SK-N-SH (cell line): ENCODE data around the gene GGA2. TPM values are rescaled to one million over a fixed set of nuclear protein-coding genes. Genes with fewer than 3 reads are reported as not detected.

Experiments used
- CTCF ChIA-PET: fragments of 300-600, 350-600 bp; formaldehyde crosslinking; extraction: SDS; loops from one replicate; lab custom pipeline; 2021; lab: Yijun Ruan, JAX
- POLR2A ChIA-PET: fragments of 350-600 bp; sonication (Branson Sonifier 250); formaldehyde crosslinking; extraction: SDS; loops from one replicate; lab custom pipeline; 2020; ENCODE audit warnings: antibody characterized with exemption, inconsistent platforms; lab: Yijun Ruan, JAX
- DNase-seq: peaks from one replicate; pipeline ENCODE4 v3.0.0; 2012
- H2AFZ ChIP-seq: fragments of 200-600 bp; sonication (generic); 2 replicates; pipeline ENCODE4 v1.8.1; 2016; ENCODE audit warnings: antibody characterized with exemption, mild to moderate bottlenecking, low read depth
- H3F3A ChIP-seq: fragments of 200-600 bp; sonication (generic); replicated peaks from 2 replicates; pipeline ENCODE3; 2016; ENCODE audit warnings: antibody characterized with exemption, mild to moderate bottlenecking; ENCODE audit not compliant: insufficient read depth
- H3K27ac ChIP-seq, 2 experiments: fragments of 200-500 bp in 1 of 2; fragments of 200-600 bp in 1 of 2; sonication (Bioruptor generic) in 1 of 2; sonication (generic), shearing (Covaris generic) in 1 of 2; 2 replicates each; pipeline versions ENCODE4 v1.5.1 to v1.6.1; 2014 to 2016; ENCODE audit warnings: low read depth in 2 of 2, inconsistent platforms in 1 of 2, low read length in 1 of 2, mild to moderate bottlenecking in 1 of 2, mixed read lengths in 1 of 2
- H3K27me3 ChIP-seq: fragments of 200-600 bp; sonication (generic), shearing (Covaris generic); 2 replicates; pipeline ENCODE4 v1.6.1; 2016; ENCODE audit warnings: mixed run types; ENCODE audit not compliant: insufficient read depth
- H3K36me3 ChIP-seq, 2 experiments: fragments of 200-500 bp in 1 of 2; fragments of 200-600 bp in 1 of 2; sonication (Bioruptor generic) in 1 of 2; sonication (generic) in 1 of 2; replicated peaks in 1 of 2; 2 replicates each; pipeline versions ENCODE3 to v1.5.1; 2014 to 2016; ENCODE audit warnings: low read length in 1 of 2, mild to moderate bottlenecking in 1 of 2; ENCODE audit not compliant: insufficient read depth in 2 of 2, control insufficient read depth in 1 of 2
- H3K4me1 ChIP-seq, 2 experiments: fragments of 200-500 bp in 1 of 2; fragments of 200-600 bp in 1 of 2; sonication (Bioruptor generic) in 1 of 2; sonication (generic), shearing (Covaris generic) in 1 of 2; 2 replicates each; pipeline versions ENCODE4 v1.5.1 to v1.6.1; 2014 to 2016; ENCODE audit warnings: low read depth in 1 of 2, low read length in 1 of 2, mixed run types in 1 of 2; ENCODE audit not compliant: insufficient read depth in 2 of 2, control insufficient read depth in 1 of 2
- H3K4me2 ChIP-seq: fragments of 200-600 bp; sonication (generic), shearing (Covaris generic); 2 replicates; pipeline ENCODE4 v1.6.1; 2017; ENCODE audit warnings: mixed run types
- H3K4me3 ChIP-seq, 2 experiments: fragments of 200-500 bp in 1 of 2; fragments of 200-600 bp in 1 of 2; sonication (Bioruptor generic) in 1 of 2; sonication (generic), shearing (Covaris generic) in 1 of 2; 2 replicates each; pipeline versions ENCODE4 v1.5.1 to v1.8.1; 2014 to 2016; ENCODE audit warnings: low read depth in 2 of 2, inconsistent platforms in 1 of 2, low read length in 1 of 2, mild to moderate bottlenecking in 1 of 2, mixed read lengths in 1 of 2, moderate library complexity in 1 of 2
- H3K79me2 ChIP-seq: fragments of 200-600 bp; sonication (generic); 2 replicates; pipeline ENCODE4 v1.8.1; 2017; ENCODE audit warnings: mild to moderate bottlenecking; ENCODE audit not compliant: insufficient read depth
- H3K9ac ChIP-seq: fragments of 200-600 bp; sonication (generic); 2 replicates; pipeline ENCODE4 v1.6.1; 2017; ENCODE audit warnings: mixed run types
- H3K9me2 ChIP-seq: fragments of 200-600 bp; sonication (generic); 2 replicates; pipeline ENCODE4 v1.6.1; 2017; ENCODE audit warnings: mixed run types
- H3K9me3 ChIP-seq: fragments of 200-600 bp; sonication (generic); 2 replicates; pipeline ENCODE4 v1.6.1; 2017; ENCODE audit warnings: mixed run types, mild to moderate bottlenecking, moderate library complexity
- H4K20me1 ChIP-seq: fragments of 200-600 bp; sonication (generic); 2 replicates; pipeline ENCODE4 v1.6.1; 2017; ENCODE audit warnings: mild to moderate bottlenecking, mixed run types; ENCODE audit not compliant: insufficient read depth
- CTCF ChIP-seq: fragments of 200-600 bp; sonication (generic); IDR thresholded peaks from 2 replicates; pipeline ENCODE4 v1.6.1; 2017; ENCODE audit warnings: antibody characterized with exemption, mild to moderate bottlenecking, moderate library complexity
- EZH2phosphoT487 ChIP-seq: fragments of 200-600 bp; sonication (generic); IDR thresholded peaks from 2 replicates; pipeline ENCODE4 v1.6.1; 2017; ENCODE audit warnings: low read depth, mixed run types, mild to moderate bottlenecking, antibody characterized with exemption, moderate library complexity, borderline replicate concordance
- FOSL2 ChIP-seq: IDR thresholded peaks from 2 replicates; pipeline ENCODE4 v1.4.0; 2012; ENCODE audit warnings: low read depth, mild to moderate bottlenecking, moderate library complexity, borderline replicate concordance
- FOXM1 ChIP-seq: IDR thresholded peaks from 2 replicates; pipeline ENCODE4 v1.4.0; 2012; ENCODE audit warnings: low read depth, mild to moderate bottlenecking
- JUND ChIP-seq: IDR thresholded peaks from 2 replicates; pipeline ENCODE4 v1.4.0; 2012
- MEF2A ChIP-seq: IDR thresholded peaks from 2 replicates; pipeline ENCODE4 v1.4.0; 2012; ENCODE audit warnings: low read depth, borderline replicate concordance
- MXI1 ChIP-seq: IDR thresholded peaks from 2 replicates; pipeline ENCODE4 v1.6.1; 2012; ENCODE audit warnings: mild to moderate bottlenecking, low read depth, low read length, improper control_type of control experiment
- NFIC ChIP-seq: IDR thresholded peaks from 2 replicates; pipeline ENCODE4 v1.4.0; 2012; ENCODE audit warnings: borderline replicate concordance
- NRF1 ChIP-seq: IDR thresholded peaks from 2 replicates; pipeline ENCODE4 v1.6.1; 2012; ENCODE audit warnings: low read depth, mild to moderate bottlenecking, low read length
- RCOR1 ChIP-seq: fragments of 150-350 bp; IDR thresholded peaks from 2 replicates; pipeline ENCODE4 v1.6.1; 2017; ENCODE audit warnings: antibody characterized with exemption, low read length
- REST ChIP-seq: IDR thresholded peaks from 2 replicates; pipeline ENCODE4 v1.6.1; 2012; ENCODE audit warnings: mild to moderate bottlenecking, low read depth, low read length, moderate library complexity
- RFX5 ChIP-seq: IDR thresholded peaks from 2 replicates; pipeline ENCODE4 v1.6.1; 2012; ENCODE audit warnings: mild to moderate bottlenecking, improper control_type of control experiment, low read length
- SMC3 ChIP-seq: IDR thresholded peaks from 2 replicates; pipeline ENCODE4 v1.6.1; 2012; ENCODE audit warnings: low read depth, low read length, improper control_type of control experiment
- TAF1 ChIP-seq: IDR thresholded peaks from 2 replicates; pipeline ENCODE4 v1.6.1; 2012; ENCODE audit warnings: low read depth, mild to moderate bottlenecking, low read length, moderate library complexity, borderline replicate concordance
- TEAD4 ChIP-seq: IDR thresholded peaks from 2 replicates; pipeline ENCODE4 v1.4.0; 2012; ENCODE audit warnings: mild to moderate bottlenecking, borderline replicate concordance; ENCODE audit not compliant: insufficient read depth
- USF1 ChIP-seq: IDR thresholded peaks from 2 replicates; pipeline ENCODE4 v1.4.0; 2012; ENCODE audit warnings: low read depth, borderline replicate concordance
- ZBTB33 ChIP-seq: IDR thresholded peaks from 2 replicates; pipeline ENCODE4 v1.4.0; 2012; ENCODE audit warnings: low read depth, borderline replicate concordance
- WGBS: methylation state at CpG from one replicate; pipeline ENCODE4 v1.1.6; 2017; ENCODE audit warnings: low lambda C conversion rate; 5-methylcytosine and 5-hydroxymethylcytosine counted together
- polyA plus RNA-seq, 3 experiments: library from polyadenylated mRNA; depleted of rRNA; stranded (reverse); fragments of >200 nt; gene quantifications; 2 replicates each; pipeline ENCODE4 v1.2.3, GENCODE V29; 2012
- TF ChIP-seq, protein P1 (sequence below): IDR thresholded peaks from 2 replicates; pipeline ENCODE4 v1.4.0; 2012; ENCODE audit warnings: low read depth

The GGA2 gene
- polyA plus RNA-seq, 1 of the 3 experiments (the other 2 are of a cell fraction), result 23.4 TPM

DNA sequence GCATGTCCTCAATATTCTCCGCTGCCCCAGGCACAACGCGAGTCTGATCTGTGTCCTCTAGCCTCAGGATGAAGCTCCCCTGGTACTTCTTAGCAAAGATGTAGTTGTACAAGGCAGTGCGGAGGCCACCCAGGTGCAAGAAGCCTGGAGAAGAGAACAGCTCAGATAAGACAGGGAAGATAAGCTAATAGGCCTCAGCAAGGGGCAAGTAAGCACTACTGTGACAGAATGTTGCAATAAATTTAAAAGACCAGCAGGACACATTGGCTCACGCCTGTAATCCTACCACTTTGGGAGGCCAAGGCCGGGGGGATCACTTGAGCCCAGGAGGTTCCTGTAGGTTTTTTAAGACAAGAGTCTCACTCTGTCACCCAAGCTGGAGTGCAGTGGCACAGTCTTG lies 41.9 kb upstream of the GGA2 start (continued):
- no peak for TF ChIP-seq ZBTB33
- TF ChIP-seq, protein P1, sequence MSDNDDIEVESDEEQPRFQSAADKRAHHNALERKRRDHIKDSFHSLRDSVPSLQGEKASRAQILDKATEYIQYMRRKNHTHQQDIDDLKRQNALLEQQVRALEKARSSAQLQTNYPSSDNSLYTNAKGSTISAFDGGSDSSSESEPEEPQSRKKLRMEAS, result no peak
- TF ChIP-seq EZH2phosphoT487, result no peak

DNA sequence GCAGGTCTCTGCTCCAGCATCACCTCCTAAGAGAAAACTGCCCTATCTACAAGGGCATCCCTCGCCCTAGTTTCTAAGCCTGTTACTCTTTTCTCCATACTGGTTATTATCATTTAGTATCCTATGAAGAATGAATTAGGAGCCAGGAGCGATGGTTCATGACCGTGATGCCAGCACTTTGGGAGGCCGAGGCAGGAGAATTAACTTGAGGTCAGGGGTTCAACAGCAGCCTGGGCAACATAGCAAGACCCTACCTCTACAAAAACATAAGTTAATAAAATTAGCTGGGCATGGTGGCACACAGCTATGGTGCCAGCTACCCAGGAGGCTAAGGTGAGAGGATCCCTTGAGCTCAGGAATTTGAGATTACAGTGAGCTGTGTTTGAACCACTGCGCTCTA lies 39.6 kb upstream of the GGA2 start:
- H3K79me2 ChIP-seq, result peaks cover 5% of the 10 kb centered on the region; the same call in 1 of the 2 replicates
- 95% methylated on average over 5 of the region's 5 CpGs for WGBS
- H3K9ac ChIP-seq, result no peak overlapping the region
- peaks cover 45 to 47% of the 10 kb centered on the region in 2 experiments for H3K36me3 ChIP-seq
- H3K4me2 ChIP-seq, result no peak overlapping the region
- no peaks in the 10 kb centered on the region for H3F3A ChIP-seq
- POLR2A ChIA-PET, result no interaction called here
- no peak for DNase-seq
- no peaks in the 10 kb centered on the region for H3K4me1 ChIP-seq
- H3K27me3 ChIP-seq, result no peaks in the 10 kb centered on the region
- TF ChIP-seq RCOR1 (no peak), MEF2A (no peak), REST (no peak), RFX5 (no peak), TAF1 (no peak), USF1 (no peak), NFIC (no peak), SMC3 (no peak), FOXM1 (no peak), ZBTB33 (no peak), TEAD4 (no peak), JUND (no peak), FOSL2 (no peak), EZH2phosphoT487 (no peak), MXI1 (no peak), CTCF (no peak), NRF1 (no peak)
- TF ChIP-seq, all 33 proteins: peak for 0
- Histone ChIP-seq H3K4me3 (no peak overlapping the region), H3K9me3 (no peaks in the 10 kb centered on the region), H3K9me2 (no peaks in the 10 kb centered on the region), H3K27ac (no peak overlapping the region), H4K20me1 (no peaks in the 10 kb centered on the region), H2AFZ (no peak overlapping the region)
- CTCF ChIA-PET, result no interaction called here
